Measurements from ENCODE around the gene PTTG1IP.

PTTG1IP gene

GRCh38 chr21:44805859-44806258 lies 67.6 kb downstream of the PTTG1IP start:
- Histone ChIP-seq H3K36me3 (ENCODE audit: insufficient read depth, low read length) (peaks cover 57% of the 10 kb centered on the region), H3K27me3 (ENCODE audit: control insufficient read depth in 1 of 2, insufficient read depth in 2 of 2, low read length in 2 of 2) (no peaks in the 10 kb centered on the region), H3K4me3 (ENCODE audit: low read depth in 1 of 2, low read length in 2 of 2) (no peak overlapping the region), H3K9me3 (ENCODE audit: low read length) (no peaks in the 10 kb centered on the region), H3K4me1 (ENCODE audit: insufficient read depth, low read length) (peaks cover 3% of the 10 kb centered on the region), H3K9ac (ENCODE audit: low read length) (no peak overlapping the region), H3K27ac (ENCODE audit: low read depth, low read length) (no peak overlapping the region)

GRCh38 chr21:44805226-44805625 lies 68.3 kb downstream of the PTTG1IP start:
- Histone ChIP-seq H3K36me3 (ENCODE audit: insufficient read depth, low read length) (peaks cover 54% of the 10 kb centered on the region), H3K4me1 (ENCODE audit: insufficient read depth, low read length) (peaks cover 9% of the 10 kb centered on the region), H3K27me3 (ENCODE audit: control insufficient read depth in 1 of 2, insufficient read depth in 2 of 2, low read length in 2 of 2) (no peaks in the 10 kb centered on the region), H3K9ac (ENCODE audit: low read length) (no peak overlapping the region), H3K27ac (ENCODE audit: low read depth, low read length) (no peak overlapping the region), H3K9me3 (ENCODE audit: low read length) (no peaks in the 10 kb centered on the region), H3K4me3 (ENCODE audit: low read depth in 1 of 2, low read length in 2 of 2) (no peak overlapping the region)

DNA sequence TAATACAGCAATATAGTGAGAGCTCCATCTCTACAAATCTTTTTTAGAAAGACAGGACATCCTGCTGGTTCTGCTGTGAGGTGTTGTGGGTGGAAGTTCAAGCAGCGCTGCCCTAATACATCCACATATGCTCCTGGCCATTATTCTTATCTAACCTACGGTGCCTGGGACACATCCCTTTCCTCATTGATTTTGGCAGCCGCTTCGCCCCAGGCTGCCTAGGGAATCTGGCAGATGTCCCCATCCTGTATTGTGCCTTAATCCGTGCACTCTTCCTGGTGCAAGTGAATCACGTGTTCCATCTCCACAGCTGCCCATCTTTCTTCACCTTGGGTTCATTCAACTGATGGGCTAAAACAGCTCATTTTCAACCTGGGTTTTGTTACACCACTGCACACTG lies 68.7 kb downstream of the PTTG1IP start:
- Histone ChIP-seq H3K36me3 (ENCODE audit: insufficient read depth, low read length) (peaks cover 50% of the 10 kb centered on the region), H3K27me3 (ENCODE audit: control insufficient read depth in 1 of 2, insufficient read depth in 2 of 2, low read length in 2 of 2) (no peaks in the 10 kb centered on the region), H3K9me3 (ENCODE audit: low read length) (no peaks in the 10 kb centered on the region), H3K9ac (ENCODE audit: low read length) (no peak overlapping the region), H3K4me3 (ENCODE audit: low read depth in 1 of 2, low read length in 2 of 2) (no peak overlapping the region), H3K27ac (ENCODE audit: low read depth, low read length) (no peak overlapping the region), H3K4me1 (ENCODE audit: insufficient read depth, low read length) (peaks cover 14% of the 10 kb centered on the region)

DNA sequence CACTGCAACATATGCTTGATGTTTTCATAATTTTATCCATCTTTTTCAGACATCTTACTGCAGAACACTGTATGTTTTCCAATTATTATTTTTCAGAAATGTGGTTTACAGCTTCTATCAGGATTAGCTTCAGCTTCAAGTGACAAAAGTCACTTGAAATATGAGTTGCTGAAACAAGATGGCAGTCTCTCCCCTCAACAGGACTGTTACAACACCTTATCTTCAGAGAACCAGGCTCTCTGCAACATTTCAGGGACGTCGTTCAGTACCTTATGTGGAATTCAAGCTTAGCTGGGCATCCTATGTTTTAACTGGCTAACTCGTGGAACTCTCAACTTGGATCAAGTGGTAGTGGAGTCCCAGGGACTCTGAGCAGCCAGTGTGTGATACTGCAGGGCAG lies 69.8 kb downstream of the PTTG1IP start:
- Histone ChIP-seq H3K4me3 (ENCODE audit: low read depth in 1 of 2, low read length in 2 of 2) (no peak overlapping the region), H3K27me3 (ENCODE audit: control insufficient read depth in 1 of 2, insufficient read depth in 2 of 2, low read length in 2 of 2) (no peaks in the 10 kb centered on the region), H3K9ac (ENCODE audit: low read length) (no peak overlapping the region), H3K36me3 (ENCODE audit: insufficient read depth, low read length) (peaks cover 41% of the 10 kb centered on the region), H3K4me1 (ENCODE audit: insufficient read depth, low read length) (peaks cover 20% of the 10 kb centered on the region), H3K9me3 (ENCODE audit: low read length) (no peaks in the 10 kb centered on the region), H3K27ac (ENCODE audit: low read depth, low read length) (no peak overlapping the region)

DNA sequence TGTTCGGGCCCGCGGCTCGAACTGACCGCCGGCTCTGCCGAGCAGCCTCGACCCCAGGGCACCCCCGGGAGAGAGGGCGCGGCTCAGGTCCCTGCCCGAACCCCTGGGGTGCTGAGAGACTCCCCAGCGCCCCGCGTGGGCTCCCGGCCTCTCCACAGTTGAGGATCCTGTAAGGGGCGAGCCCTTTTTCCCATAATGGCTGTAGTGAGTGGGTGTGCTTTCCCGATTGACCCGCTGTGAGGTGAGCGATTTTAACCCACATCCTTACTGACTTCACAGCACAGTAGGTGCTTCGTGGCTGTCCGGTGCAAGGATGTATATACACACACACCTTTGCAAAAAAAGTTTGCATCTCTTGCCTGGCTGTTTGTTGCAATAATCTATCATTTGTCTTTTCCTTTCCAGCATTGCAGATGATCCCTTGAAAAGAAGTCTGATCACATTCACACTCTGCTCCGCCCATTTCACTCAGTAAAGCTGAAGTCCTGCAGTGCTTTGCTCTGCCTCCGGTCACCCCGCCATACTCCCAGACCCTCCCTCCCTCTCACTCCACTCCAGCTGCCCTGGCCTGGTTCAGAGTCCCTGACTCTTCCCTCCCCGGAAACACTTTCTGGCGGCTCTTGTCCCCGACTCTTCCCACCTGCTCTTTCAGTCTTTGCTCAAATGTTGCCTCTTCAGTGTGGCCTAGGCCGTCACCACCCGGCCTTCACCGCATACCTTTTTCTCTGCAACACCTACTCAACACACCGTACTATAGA lies 70.9 kb downstream of the PTTG1IP start:
- H3K4me3 ChIP-seq (ENCODE audit: low read depth in 1 of 2, low read length in 2 of 2), result peak overlapping the region; percentile 90 to 92
- H3K9ac ChIP-seq (ENCODE audit: low read length), result peak overlapping the region; percentile 42
- H3K27me3 ChIP-seq (ENCODE audit: control insufficient read depth in 1 of 2, insufficient read depth in 2 of 2, low read length in 2 of 2), result no peaks in the 10 kb centered on the region
- H3K4me1 ChIP-seq (ENCODE audit: insufficient read depth, low read length), result peaks cover 20% of the 10 kb centered on the region
- H3K27ac ChIP-seq (ENCODE audit: low read depth, low read length), result no peak overlapping the region
- peaks cover 36% of the 10 kb centered on the region for H3K36me3 ChIP-seq (ENCODE audit: insufficient read depth, low read length)
- no peaks in the 10 kb centered on the region for H3K9me3 ChIP-seq (ENCODE audit: low read length)

DNA sequence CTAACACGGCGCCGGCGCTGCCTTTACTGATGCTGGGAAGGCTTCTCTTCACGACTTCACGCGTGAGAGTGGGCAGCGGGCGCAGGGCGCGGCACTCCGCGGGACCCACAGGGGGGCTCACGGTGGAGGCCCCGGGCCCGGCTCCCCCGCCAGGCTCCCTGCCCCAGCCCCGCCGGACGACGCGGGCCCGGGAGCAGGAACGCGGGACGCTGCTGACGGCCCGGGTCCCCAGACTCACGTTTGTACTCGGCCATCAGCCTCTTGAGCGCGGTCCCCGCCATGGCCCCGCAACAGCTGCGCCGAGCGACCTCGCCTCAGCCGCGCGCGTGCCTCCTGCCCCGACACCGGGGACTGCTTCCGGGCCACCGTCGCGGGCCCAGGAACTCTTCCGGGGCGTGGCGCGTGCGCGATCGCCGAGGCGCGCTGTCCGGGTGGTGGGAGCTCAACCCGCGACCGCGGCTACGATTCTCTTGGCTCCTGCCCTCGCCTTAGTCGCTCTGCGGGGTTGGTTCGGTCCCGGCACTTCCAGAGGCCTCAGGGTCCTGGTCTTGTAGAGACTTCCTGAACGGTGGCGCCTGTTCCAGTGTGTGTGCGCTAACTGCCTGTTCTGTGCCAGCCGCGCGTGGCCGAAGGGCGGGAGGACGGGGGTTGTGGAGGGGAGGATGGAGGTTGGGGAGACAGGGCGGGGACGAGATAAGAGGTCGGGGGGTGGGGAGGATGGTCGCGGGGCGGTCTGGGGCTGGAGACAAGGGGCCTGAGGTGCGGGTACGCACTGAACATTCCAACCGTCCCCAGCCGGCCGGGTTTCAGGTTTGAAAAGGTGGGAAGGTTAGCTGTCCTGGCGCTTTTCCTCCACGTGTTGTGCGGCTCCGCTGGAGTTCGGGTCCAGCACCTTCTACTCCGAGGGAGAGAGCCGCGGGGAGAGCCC lies 71.8 kb downstream of the PTTG1IP start, which contains the start of gene UBE2G2:
UBE2G2 (minus strand) TSS at position 353 of the 928 bp plus-strand sequence; CDS start at position 281, 72 bp downstream.
- H3K4me3 ChIP-seq (ENCODE audit: low read depth in 1 of 2, low read length in 2 of 2), result peak within 1 kb of the TSS; percentile 90 to 92
- peaks cover 28% of the 10 kb centered on the region for H3K36me3 ChIP-seq (ENCODE audit: insufficient read depth, low read length)
- H3K27ac ChIP-seq (ENCODE audit: low read depth, low read length), result peak within 1 kb of the TSS; percentile 81
- H3K9me3 ChIP-seq (ENCODE audit: low read length), result no peaks in the 10 kb centered on the region
- H3K27me3 ChIP-seq (ENCODE audit: control insufficient read depth in 1 of 2, insufficient read depth in 2 of 2, low read length in 2 of 2), result no peaks in the 10 kb centered on the region
- H3K9ac ChIP-seq (ENCODE audit: low read length), result peak within 1 kb of the TSS; percentile 43
- peaks cover 20% of the 10 kb centered on the region for H3K4me1 ChIP-seq (ENCODE audit: insufficient read depth, low read length)

DNA sequence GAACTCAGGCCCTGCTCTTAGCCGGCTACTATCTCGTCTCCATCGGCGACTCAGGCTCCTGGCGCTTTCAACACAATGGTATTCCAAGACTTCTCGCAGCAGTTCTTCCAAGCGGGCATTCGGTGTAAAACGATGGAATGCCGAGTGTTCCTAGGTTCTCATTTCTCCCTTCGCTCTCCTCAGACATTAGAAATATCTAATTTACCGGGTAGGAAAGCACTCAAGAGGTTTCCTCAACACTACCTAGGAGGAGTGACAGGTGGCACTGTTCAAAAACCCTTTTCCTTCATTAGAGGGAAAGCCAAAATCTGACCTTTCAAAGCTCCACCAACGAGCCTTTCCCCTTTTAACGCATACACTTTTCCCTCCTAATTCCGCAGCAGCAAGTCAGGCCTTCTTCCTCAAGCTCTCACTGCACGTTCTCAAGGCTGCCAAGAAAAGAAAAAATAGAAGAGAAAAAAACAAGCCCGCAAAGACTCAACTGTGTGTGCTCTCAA lies 72.5 kb downstream of the PTTG1IP start:
- H3K4me1 ChIP-seq (ENCODE audit: insufficient read depth, low read length), result peaks cover 20% of the 10 kb centered on the region
- peak overlapping the region; percentile 43 for H3K9ac ChIP-seq (ENCODE audit: low read length)
- H3K9me3 ChIP-seq (ENCODE audit: low read length), result no peaks in the 10 kb centered on the region
- H3K4me3 ChIP-seq (ENCODE audit: low read depth in 1 of 2, low read length in 2 of 2), result peak overlapping the region; percentile 90 to 92
- no peaks in the 10 kb centered on the region for H3K27me3 ChIP-seq (ENCODE audit: control insufficient read depth in 1 of 2, insufficient read depth in 2 of 2, low read length in 2 of 2)
- H3K27ac ChIP-seq (ENCODE audit: low read depth, low read length), result peak overlapping the region; percentile 81
- H3K36me3 ChIP-seq (ENCODE audit: insufficient read depth, low read length), result peaks cover 20% of the 10 kb centered on the region

DNA sequence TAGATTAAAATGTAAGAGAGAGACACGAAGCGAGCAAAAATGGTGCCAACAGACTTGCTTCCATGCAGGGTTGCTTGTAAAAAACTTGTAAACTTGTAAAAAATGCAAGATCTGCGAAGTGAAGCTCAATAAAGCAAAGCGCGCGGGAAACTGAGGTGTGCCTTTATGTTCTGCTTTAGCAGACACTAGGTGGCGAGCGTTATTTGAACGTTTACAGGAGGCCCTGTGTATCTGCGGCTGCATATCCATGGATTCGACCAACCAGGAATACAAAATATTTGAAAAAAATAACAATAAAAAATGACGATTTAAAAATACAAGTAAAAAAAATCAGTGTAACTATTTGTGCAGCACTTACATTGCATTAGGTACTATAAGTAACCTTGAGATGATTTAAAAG lies 73.4 kb downstream of the PTTG1IP start:
- H3K4me3 ChIP-seq (ENCODE audit: low read depth in 1 of 2, low read length in 2 of 2), result peak overlapping the region in 1 of 2 donors; percentile 90
- no peak overlapping the region for H3K27ac ChIP-seq (ENCODE audit: low read depth, low read length)
- H3K27me3 ChIP-seq (ENCODE audit: control insufficient read depth in 1 of 2, insufficient read depth in 2 of 2, low read length in 2 of 2), result no peaks in the 10 kb centered on the region
- peaks cover 11% of the 10 kb centered on the region for H3K36me3 ChIP-seq (ENCODE audit: insufficient read depth, low read length)
- no peaks in the 10 kb centered on the region for H3K9me3 ChIP-seq (ENCODE audit: low read length)
- peaks cover 20% of the 10 kb centered on the region for H3K4me1 ChIP-seq (ENCODE audit: insufficient read depth, low read length)
- peak overlapping the region; percentile 43 for H3K9ac ChIP-seq (ENCODE audit: low read length)

DNA sequence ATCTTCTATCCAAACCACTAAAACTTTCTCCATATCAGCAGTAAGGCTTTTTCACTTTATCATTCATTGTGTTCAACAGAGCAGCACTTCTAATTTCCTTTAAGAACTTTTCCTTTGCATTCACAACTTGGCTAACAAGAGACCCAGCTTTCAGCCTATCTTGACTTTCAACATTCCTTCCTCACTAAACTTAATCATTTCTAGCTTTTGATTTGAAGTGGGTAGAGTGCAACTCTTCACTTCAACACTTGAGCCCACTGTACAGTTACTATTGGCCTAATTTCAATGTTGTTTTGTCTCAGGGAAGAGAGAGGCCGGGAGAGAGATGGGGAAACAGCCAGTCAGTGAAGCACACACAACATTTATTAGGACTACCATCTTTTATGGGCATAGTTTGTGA lies 73.8 kb downstream of the PTTG1IP start:
- Histone ChIP-seq H3K4me1 (ENCODE audit: insufficient read depth, low read length) (peaks cover 20% of the 10 kb centered on the region), H3K9me3 (ENCODE audit: low read length) (no peaks in the 10 kb centered on the region), H3K4me3 (ENCODE audit: low read depth in 1 of 2, low read length in 2 of 2) (no peak overlapping the region), H3K27ac (ENCODE audit: low read depth, low read length) (no peak overlapping the region), H3K27me3 (ENCODE audit: control insufficient read depth in 1 of 2, insufficient read depth in 2 of 2, low read length in 2 of 2) (no peaks in the 10 kb centered on the region), H3K36me3 (ENCODE audit: insufficient read depth, low read length) (peaks cover 9% of the 10 kb centered on the region), H3K9ac (ENCODE audit: low read length) (no peak overlapping the region)
